DMS153 (cell line): ENCODE results near the gene RGS4.

Experiments
- DNase-seq: peaks from one replicate; lab custom pipeline; 2025; lab: John Stamatoyannopoulos, UW

RGS4 gene

DNA sequence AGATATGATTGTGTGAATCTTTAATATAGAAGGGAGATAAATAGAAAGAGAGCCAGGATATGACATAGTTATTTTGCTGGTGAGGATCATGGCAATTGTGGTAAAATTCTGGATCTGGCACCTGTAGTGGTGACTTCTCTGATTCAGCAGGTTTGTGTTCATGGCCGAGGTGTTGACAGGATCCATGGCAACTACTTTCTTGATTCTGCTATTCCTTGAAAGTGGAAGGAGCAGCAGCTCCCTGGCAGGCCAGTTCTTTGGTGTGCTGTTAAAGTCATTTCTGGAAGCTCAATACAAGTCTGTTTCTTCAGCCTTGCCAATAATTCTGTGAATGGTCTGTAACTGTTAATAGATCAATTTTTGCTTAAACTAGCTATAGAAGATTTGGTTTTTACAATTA is 33.4 kb downstream of the RGS4 start:
- no peak for DNase-seq

DNA sequence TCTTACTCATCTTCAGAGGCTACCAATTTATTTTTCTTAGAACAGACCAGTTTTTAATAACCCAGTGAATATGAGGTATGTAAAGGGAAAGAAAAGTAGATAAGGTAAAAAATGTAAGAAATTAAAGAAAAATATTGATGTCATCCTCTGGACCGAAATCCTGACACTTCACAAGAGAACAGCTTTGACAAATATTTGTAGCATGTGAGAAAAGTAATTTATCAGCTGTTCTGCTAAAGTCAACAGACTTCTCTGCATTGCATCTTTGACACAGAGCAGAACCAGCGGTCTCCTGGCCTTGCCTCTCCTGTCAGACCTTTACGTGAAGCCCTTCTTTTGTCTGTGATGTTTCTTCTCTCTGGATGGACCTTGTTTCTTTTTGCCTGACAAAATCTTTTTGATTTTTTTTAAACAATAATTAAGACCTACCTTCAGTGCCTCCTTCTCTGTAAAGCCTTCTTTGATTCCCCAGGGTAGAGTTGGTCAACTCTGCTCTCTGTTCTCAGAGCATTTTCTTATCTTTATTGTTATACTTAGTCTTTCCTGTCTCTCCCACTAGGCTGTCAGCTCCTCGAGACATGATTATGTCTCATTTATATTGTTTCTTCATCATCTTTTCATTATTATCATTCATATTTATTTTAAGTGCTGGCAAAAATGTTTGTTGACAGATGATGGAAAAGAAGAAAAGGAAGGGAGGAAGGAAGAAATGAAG is 35.4 kb downstream of the RGS4 start:
- DNase-seq: no peak

DNA sequence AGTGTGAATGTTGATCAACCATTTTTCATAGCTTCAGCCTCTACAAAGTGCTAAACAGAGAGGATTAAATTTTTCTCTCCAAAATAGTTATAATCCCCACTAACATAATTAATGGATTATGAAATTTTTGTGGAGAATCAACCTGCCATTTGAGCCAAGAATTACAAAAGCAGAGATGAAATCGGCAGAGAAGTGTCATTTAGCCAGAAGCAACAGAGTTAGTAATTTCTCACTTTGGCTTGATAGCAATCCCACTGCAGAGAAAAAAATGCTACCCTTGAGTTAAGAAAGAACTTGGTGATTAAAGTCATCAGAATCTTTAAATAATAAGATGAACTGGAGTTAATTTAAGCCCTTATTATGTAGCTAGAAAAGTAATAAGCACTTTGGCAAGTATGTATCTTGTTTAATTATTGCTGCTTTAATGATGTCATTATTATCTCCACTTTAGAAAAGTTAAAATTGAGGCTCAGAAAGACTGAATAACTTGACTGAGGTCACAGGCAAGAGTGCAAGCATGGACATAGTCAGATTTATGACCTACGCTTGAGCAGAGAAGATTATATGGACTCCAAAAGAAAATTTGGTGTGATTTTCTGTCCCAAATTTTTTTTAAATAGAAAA is 37.3 kb downstream of the RGS4 start:
- DNase-seq: no peak

DNA sequence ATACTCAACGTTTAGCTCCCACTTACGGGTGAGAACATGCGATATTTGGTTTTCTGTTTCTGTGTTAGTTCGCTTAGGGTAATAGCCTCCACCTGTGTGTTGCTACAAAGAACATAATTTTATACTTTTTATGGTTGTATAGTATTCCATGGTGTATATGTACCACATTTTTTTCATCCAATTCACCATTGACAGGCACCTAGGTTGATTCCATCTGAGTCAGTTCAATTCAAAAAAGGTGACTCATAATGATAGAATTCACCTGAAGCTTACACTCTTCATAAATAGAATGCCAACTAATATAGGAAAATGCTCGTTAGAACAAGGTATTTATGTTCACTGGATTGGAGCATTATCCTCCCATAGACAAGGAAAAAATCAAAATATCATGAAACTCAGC is 38.5 kb downstream of the RGS4 start:
- DNase-seq: no peak

DNA sequence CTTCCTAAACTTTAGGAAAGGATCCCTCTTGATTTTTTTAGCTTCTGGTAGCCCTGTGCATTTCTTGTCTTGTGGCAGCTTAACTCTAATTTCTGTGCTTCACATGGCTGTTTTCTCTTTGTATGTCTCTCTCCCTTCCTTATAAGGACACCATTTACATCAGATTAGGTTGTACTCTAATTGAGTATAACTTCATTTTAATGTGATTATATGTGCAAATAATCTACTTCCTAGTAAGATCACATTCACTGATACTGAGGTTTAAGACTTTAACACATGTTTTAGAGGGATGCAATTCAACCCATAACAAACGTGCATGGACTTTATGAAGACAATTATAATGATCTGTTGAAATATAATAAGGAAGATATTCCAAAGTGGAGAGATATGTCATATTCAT is 46.7 kb downstream of the RGS4 start:
- no peak for DNase-seq

DNA sequence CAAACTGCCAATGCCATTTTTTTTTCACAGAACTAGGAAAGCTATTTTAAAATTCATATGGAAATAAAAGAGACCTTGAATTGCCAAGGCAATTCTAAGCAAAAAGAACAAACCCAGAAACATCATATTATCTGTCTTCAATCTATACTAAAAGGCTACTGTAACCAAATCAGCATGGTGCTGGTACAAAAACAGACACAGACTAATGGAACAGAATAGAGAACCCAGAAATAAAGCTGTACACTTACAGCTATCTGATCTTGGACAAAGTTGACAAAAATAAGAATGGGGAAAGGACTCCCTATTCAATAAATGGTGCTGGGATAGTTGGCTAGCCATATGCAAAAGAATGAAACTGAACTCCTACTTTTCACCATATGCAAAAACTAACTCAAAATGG is 50.5 kb downstream of the RGS4 start:
- no peak for DNase-seq

DNA sequence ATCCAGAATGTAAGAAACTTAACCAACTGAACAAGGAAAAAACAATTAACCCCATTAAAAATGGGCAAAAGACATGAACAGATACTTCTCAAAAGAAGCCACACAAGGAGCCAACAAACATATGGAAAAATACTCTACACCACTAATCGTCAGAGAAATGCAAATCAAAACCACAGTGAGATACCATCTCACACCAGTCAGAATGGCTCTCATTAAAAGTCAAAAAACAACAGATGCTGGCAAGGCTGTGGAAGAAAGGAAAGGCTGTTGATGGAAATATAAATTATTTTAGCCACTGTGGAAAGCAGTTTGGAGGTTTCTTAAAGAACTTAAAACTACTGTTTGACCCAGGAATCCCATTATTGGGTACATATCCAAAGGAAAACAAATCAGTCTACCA is 51.2 kb downstream of the RGS4 start:
- DNase-seq: no peak

DNA sequence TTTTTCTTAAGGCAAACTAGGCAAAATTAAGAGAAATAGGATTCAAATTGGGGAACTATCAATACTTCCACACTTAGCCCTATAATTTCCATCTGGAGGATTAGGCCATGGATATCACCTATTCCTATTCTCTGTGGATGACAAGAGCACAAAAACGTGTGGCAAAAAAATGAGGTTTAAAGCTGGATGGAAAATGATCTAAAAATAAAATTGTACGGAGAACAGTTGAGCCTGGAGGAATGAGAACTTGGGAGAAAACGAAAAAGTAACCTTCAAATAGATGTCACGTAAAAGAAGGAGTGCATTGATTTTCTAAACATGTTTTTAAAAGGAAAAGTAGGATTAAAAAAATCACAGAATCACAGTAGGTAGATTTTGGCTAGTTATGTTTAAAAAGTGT is 55.7 kb downstream of the RGS4 start:
- DNase-seq: no peak
